ENCODE results near the gene HLA-DQA2.
"Not testable (repeated sequence)": the region's sequence is repeated elsewhere in the genome, so short reads cannot be mapped to it uniquely, and the experiment has no call there.

The HLA-DQA2 gene

GRCh38 chr6:32741031-32741960, at the start of gene HLA-DQA2:
Gene HLA-DQA2 (plus strand): TSS chr6:32741391. CDS start chr6:32741444, 53 bp downstream.
- DNase-seq = no peak

GRCh38 chr6:32692019-32692418, 49.2 kb upstream of the HLA-DQA2 start:
- peak in 2 of 4 experiments; percentile 6 to 26 for DNase-seq

GRCh38 chr6:32697031-32697430, 44.2 kb upstream of the HLA-DQA2 start:
- no peak for DNase-seq

- DNase-seq = no peak
Measured at GRCh38 chr6:32700391-32701040, 40.7 kb upstream of the HLA-DQA2 start.

GRCh38 chr6:32703347-32703746, 37.8 kb upstream of the HLA-DQA2 start:
- DNase-seq = no peak

- DNase-seq = not testable (repeated sequence)
Measured at GRCh38 chr6:32705164-32705563, 36.0 kb upstream of the HLA-DQA2 start.

GRCh38 chr6:32709625-32710024, 31.6 kb upstream of the HLA-DQA2 start:
- DNase-seq = no peak

- DNase-seq = no peak
Measured at GRCh38 chr6:32713241-32713640, 27.9 kb upstream of the HLA-DQA2 start.

GRCh38 chr6:32716396-32716795, 24.8 kb upstream of the HLA-DQA2 start:
- no peak for DNase-seq

- DNase-seq = no peak
Measured at GRCh38 chr6:32718879-32719278, 22.3 kb upstream of the HLA-DQA2 start.

GRCh38 chr6:32738126-32738525, 3.1 kb upstream of the HLA-DQA2 start:
- no peak for DNase-seq

GRCh38 chr6:32742374-32742773, 1.2 kb downstream of the HLA-DQA2 start:
- no peak for DNase-seq

GRCh38 chr6:32744776-32745175, 3.6 kb downstream of the HLA-DQA2 start:
- DNase-seq = no peak

GRCh38 chr6:32745649-32746048, 4.5 kb downstream of the HLA-DQA2 start:
- not testable (repeated sequence) for DNase-seq

GRCh38 chr6:32752580-32752979, 11.4 kb downstream of the HLA-DQA2 start:
- DNase-seq = no peak

GRCh38 chr6:32759669-32760068, 18.5 kb downstream of the HLA-DQA2 start:
- DNase-seq = no peak

- DNase-seq = no peak
Measured at GRCh38 chr6:32761072-32761471, 19.9 kb downstream of the HLA-DQA2 start.

GRCh38 chr6:32761548-32761947, 20.4 kb downstream of the HLA-DQA2 start:
- no peak for DNase-seq

- DNase-seq = no peak
Measured at GRCh38 chr6:32763421-32763820, 22.2 kb downstream of the HLA-DQA2 start, which contains the start of gene HLA-DQB2. Gene HLA-DQB2 (minus strand): TSS chr6:32763532. CDS start chr6:32763470, 62 bp downstream.

- no peak for DNase-seq
Measured at GRCh38 chr6:32764048-32764447, 22.9 kb downstream of the HLA-DQA2 start.

GRCh38 chr6:32772656-32773055, 31.5 kb downstream of the HLA-DQA2 start:
- DNase-seq = no peak

GRCh38 chr6:32774426-32774825, 33.2 kb downstream of the HLA-DQA2 start:
- DNase-seq = no peak

- DNase-seq = no peak
Measured at GRCh38 chr6:32775071-32775470, 33.9 kb downstream of the HLA-DQA2 start.

GRCh38 chr6:32779036-32779435, 37.8 kb downstream of the HLA-DQA2 start:
- no peak for DNase-seq

All from activated CD4-positive, CD25-positive, alpha-beta regulatory T cell (primary cell).